ENCODE data around the gene ATP1B1. TPM values are rescaled to one million over a fixed set of nuclear protein-coding genes. Genes with fewer than 3 reads are reported as not detected.
A peak's percentile ranks its signal among the peaks of the same experiment; 100 is the strongest.

The ATP1B1 gene
- total and polyA plus RNA-seq, 2 of the 13 experiments (the other 11 are each of a cell fraction or from before 2014, with no cell fraction given), result 134 to 135 TPM

- no peak for TF ChIP-seq DMTF1 (CRISPR knock-in tag; IDR thresholded peaks at IDR 0.05)
- TF ChIP-seq MTERF4 (CRISPR knock-in tag; IDR thresholded peaks at IDR 0.05), result no peak
- no peak for TF ChIP-seq RFXANK (CRISPR knock-in tag; IDR thresholded peaks at IDR 0.05)
- 0 out of 2 replicates have a peak, but pooled peaks have one; percentile 16 for TF ChIP-seq PRDM15 (CRISPR knock-in tag; IDR thresholded peaks at IDR 0.05)
- TF ChIP-seq TCF7 (IDR thresholded peaks at IDR 0.05; ENCODE audit: low read depth), result peak; percentile 65; the same call in 1 of the 2 replicates
- TF ChIP-seq ZNF451 (CRISPR knock-in tag; IDR thresholded peaks at IDR 0.05), result no peak
- no peak; the same call in none of the 2 replicates for TF ChIP-seq NFKB2 (CRISPR knock-in tag; IDR thresholded peaks at IDR 0.05; ENCODE audit: borderline replicate concordance)
- TF ChIP-seq TERF1 (CRISPR knock-in tag; IDR thresholded peaks at IDR 0.05), result no peak
- no peak; the same call in 1 of the 2 replicates for TF ChIP-seq MEF2D (CRISPR knock-in tag; IDR thresholded peaks at IDR 0.05)
- peak; percentile 28; the same call in 1 of the 2 replicates for TF ChIP-seq E2F5 (CRISPR knock-in tag; conservative IDR thresholded peaks at IDR 0.05)
- no peak for TF ChIP-seq E2F2 (CRISPR knock-in tag; IDR thresholded peaks at IDR 0.05; ENCODE audit: borderline replicate concordance)
- peak; percentile 52; the same call in 1 of the 2 replicates for TF ChIP-seq ZNF350 (CRISPR knock-in tag; IDR thresholded peaks at IDR 0.05; ENCODE audit: borderline replicate concordance, low read depth)
- TF ChIP-seq DZIP1 (CRISPR knock-in tag; IDR thresholded peaks at IDR 0.05), result no peak
Measured at GRCh38 chr1:169106095-169106920, at the start of gene ATP1B1 (continued).
